Liver (tissue), 9 donors: ENCODE data around the gene RAX2. TPM values are rescaled to one million over a fixed set of nuclear protein-coding genes. Genes with fewer than 3 reads are reported as not detected.
A peak's percentile ranks its signal among the peaks of the same experiment; 100 is the strongest.

Experiments used
- DNase-seq: peaks from one replicate; pipeline ENCODE4 v3.0.0-alpha.2; 2017; ENCODE audit warnings: low spot score
- H3K27ac ChIP-seq, 2 donors: one replicate each; pipeline ENCODE4 v1.7.0; 2013; ENCODE audit warnings: inconsistent platforms in 2 of 2, low read length in 2 of 2, control low read depth in 1 of 2, low read depth in 1 of 2, mild to moderate bottlenecking in 1 of 2
- H3K27me3 ChIP-seq, 4 donors: one replicate each; pipeline versions ENCODE4 v1.6.1 to v1.7.0; 2013; ENCODE audit warnings: low read length in 3 of 4, inconsistent platforms in 1 of 4, mild to moderate bottlenecking in 1 of 4, moderate library complexity in 1 of 4; ENCODE audit not compliant: control insufficient read depth in 4 of 4, insufficient read depth in 4 of 4
- H3K36me3 ChIP-seq, 4 donors: one replicate each; pipeline versions ENCODE4 v1.6.1 to v1.7.0; 2013; ENCODE audit warnings: low read length in 3 of 4, mild to moderate bottlenecking in 3 of 4, low read depth in 1 of 4, moderate library complexity in 1 of 4; ENCODE audit not compliant: control insufficient read depth in 4 of 4, insufficient read depth in 3 of 4
- H3K4me1 ChIP-seq, 4 donors: one replicate each; pipeline versions ENCODE4 v1.6.1 to v1.7.0; 2013; ENCODE audit warnings: low read length in 3 of 4, mild to moderate bottlenecking in 3 of 4, moderate library complexity in 1 of 4; ENCODE audit not compliant: control insufficient read depth in 4 of 4, insufficient read depth in 4 of 4
- H3K4me3 ChIP-seq, 3 donors: one replicate each; pipeline versions ENCODE4 v1.6.1 to v1.7.0; 2013; ENCODE audit warnings: low read length in 3 of 3, control low read depth in 1 of 3, low read depth in 1 of 3, mild to moderate bottlenecking in 1 of 3
- H3K9ac ChIP-seq, 2 donors: one replicate each; pipeline ENCODE4 v1.7.0; 2013; ENCODE audit warnings: low read length in 2 of 2, mild to moderate bottlenecking in 2 of 2, moderate library complexity in 2 of 2, control low read depth in 1 of 2, low read depth in 1 of 2
- H3K9me3 ChIP-seq, 4 donors: one replicate each; pipeline versions ENCODE4 v1.6.1 to v1.7.0; 2013; ENCODE audit warnings: low read length in 3 of 4; ENCODE audit not compliant: control insufficient read depth in 4 of 4
- EGR1 ChIP-seq, 2 donors: IDR thresholded peaks; 2 replicates each; pipeline ENCODE4 v1.6.1; 2016 to 2018; ENCODE audit warnings: antibody characterized with exemption in 2 of 2, low read depth in 2 of 2
- FOXA1 ChIP-seq: IDR thresholded peaks from 2 replicates; pipeline ENCODE4 v1.6.1; 2016; ENCODE audit warnings: antibody characterized with exemption
- FOXA2 ChIP-seq: IDR thresholded peaks from 2 replicates; pipeline ENCODE4 v1.6.1; 2016; ENCODE audit warnings: antibody characterized with exemption
- GABPA ChIP-seq, 2 donors: IDR thresholded peaks in 1 of 2; conservative IDR thresholded peaks in 1 of 2; 2 replicates each; pipeline ENCODE4 v1.6.1; 2016; ENCODE audit warnings: antibody characterized with exemption in 2 of 2, mild to moderate bottlenecking in 1 of 2, moderate library complexity in 1 of 2
- HNF4A ChIP-seq, 2 donors: conservative IDR thresholded peaks; 2 replicates each; pipeline ENCODE4 v1.6.1; 2016; ENCODE audit warnings: antibody characterized with exemption in 2 of 2, mild to moderate bottlenecking in 2 of 2
- HNF4G ChIP-seq: IDR thresholded peaks from 2 replicates; pipeline ENCODE4 v1.6.1; 2016; ENCODE audit warnings: antibody characterized with exemption
- JUND ChIP-seq, 2 donors: IDR thresholded peaks; 2 replicates each; pipeline ENCODE4 v1.6.1; 2016; ENCODE audit warnings: antibody characterized with exemption in 2 of 2
- MAX ChIP-seq: IDR thresholded peaks from 2 replicates; pipeline ENCODE4 v1.6.1; 2016; ENCODE audit warnings: antibody characterized with exemption
- RAD21 ChIP-seq, 2 donors: IDR thresholded peaks; 2 replicates each; pipeline ENCODE4 v1.6.1; 2016; ENCODE audit warnings: antibody characterized with exemption in 2 of 2, mild to moderate bottlenecking in 2 of 2
- RXRA ChIP-seq, 2 donors: IDR thresholded peaks; 2 replicates each; pipeline ENCODE4 v1.6.1; 2017 to 2018; ENCODE audit warnings: antibody characterized with exemption in 2 of 2, mild to moderate bottlenecking in 1 of 2
- SP1 ChIP-seq: IDR thresholded peaks from 2 replicates; pipeline ENCODE4 v1.6.1; 2018; ENCODE audit warnings: antibody characterized with exemption, mild to moderate bottlenecking
- TAF1 ChIP-seq: conservative IDR thresholded peaks from 2 replicates; pipeline ENCODE4 v1.6.1; 2016; ENCODE audit warnings: antibody characterized with exemption, mild to moderate bottlenecking
- YY1 ChIP-seq: IDR thresholded peaks from 2 replicates; pipeline ENCODE4 v1.6.1; 2016; ENCODE audit warnings: antibody characterized with exemption, mild to moderate bottlenecking
- WGBS: extraction: QIAGEN DNeasy Blood & Tissue Kit; methylation state at CpG from one replicate; pipeline ENCODE4 v1.1.7; 2013; 5-methylcytosine and 5-hydroxymethylcytosine counted together
- polyA plus RNA-seq, 2 donors: library from polyadenylated mRNA; stranded (reverse) in 1 of 2; unstranded in 1 of 2; fragments of 200-250 nt in 1 of 2; fragments of >200 nt in 1 of 2; fragmentation: Nextera tagmentation in 1 of 2; extraction: Ambion mirVana in 1 of 2; gene quantifications; one replicate each; pipeline versions ENCODE4 v1.2.1 to v1.2.3, GENCODE V29; 2013 to 2015
- total RNA-seq, 2 donors: library from RNA; depleted of rRNA; stranded (reverse); fragments of >200 nt; gene quantifications; one replicate each; pipeline ENCODE4 v1.2.3, GENCODE V29; 2014
- TF ChIP-seq, protein P1 (sequence below): fragments of 150-350 bp; IDR thresholded peaks from 2 replicates; pipeline ENCODE4 v1.5.1; 2017; ENCODE audit warnings: improper control_type of control experiment, low read depth, low read length; ENCODE audit not compliant: missing input control
- TF ChIP-seq, protein P2 (sequence below): IDR thresholded peaks from 2 replicates; pipeline ENCODE4 v1.6.1; 2016; ENCODE audit warnings: antibody characterized with exemption
- TF ChIP-seq, protein P3 (sequence below): IDR thresholded peaks from 2 replicates; pipeline ENCODE4 v1.6.1; 2016; ENCODE audit warnings: antibody characterized with exemption, mild to moderate bottlenecking
- TF ChIP-seq, protein P4 (sequence below): IDR thresholded peaks from 2 replicates; pipeline ENCODE4 v1.6.1; 2016; ENCODE audit warnings: antibody characterized with exemption
- donor health status: healthy.
- donor health status: healthy.
- donor health status: healthy.
- donor health status: healthy.
- donor health status: healthy.

RAX2 gene
- total and polyA plus RNA-seq, 4 donors: not detected

DNA sequence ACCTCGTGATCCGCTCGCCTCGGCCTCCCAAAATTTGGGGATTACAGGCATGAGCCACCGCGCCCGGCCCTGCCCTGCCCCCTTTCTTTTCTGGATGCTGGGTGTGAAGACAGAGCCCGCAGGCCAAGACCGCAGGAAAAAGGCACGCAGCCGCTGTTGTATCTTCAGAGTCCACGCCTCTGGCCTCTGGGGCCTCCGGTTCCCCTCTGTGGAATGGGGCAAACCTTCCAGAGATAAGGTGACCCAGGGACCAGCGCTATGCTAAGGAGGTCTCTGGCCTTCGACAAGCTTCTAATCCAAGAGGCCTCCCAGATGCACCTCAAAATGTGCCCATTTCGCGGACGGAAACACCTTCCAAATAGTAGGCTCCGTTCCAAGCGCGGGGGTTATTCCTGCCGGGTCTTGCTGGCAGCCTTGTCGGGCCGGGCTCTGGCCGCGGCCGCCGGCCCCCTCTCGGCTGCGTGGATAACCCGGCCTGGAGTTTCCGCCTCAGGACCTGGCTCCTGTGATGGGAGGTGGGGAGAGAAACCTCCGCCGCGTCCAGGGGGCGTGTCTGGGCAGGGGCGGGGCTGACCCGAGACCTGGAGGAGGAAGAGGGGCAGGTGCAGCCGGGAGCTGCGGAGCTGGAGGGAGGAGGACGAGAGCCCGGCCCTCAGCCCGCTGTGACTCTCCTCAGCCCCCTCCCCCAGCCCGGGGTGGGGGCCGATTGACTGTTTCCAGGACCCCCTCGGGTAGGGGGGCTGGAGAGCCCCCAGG is 50.7 kb downstream of the RAX2 start:
- Histone ChIP-seq H3K9ac (no peak overlapping the region), H3K4me3 (peak overlapping the region in 1 of 3 donors; percentile 9), H3K27me3 (no peaks in the 10 kb centered on the region), H3K4me1 (peaks cover 3 to 15% (median 12%) of the 10 kb centered on the region in 4 donors), H3K36me3 (no peaks in the 10 kb centered on the region), H3K27ac (no peak overlapping the region), H3K9me3 (no peaks in the 10 kb centered on the region)
- WGBS: 25% methylated on average over 46 of the region's 46 CpGs
- TF ChIP-seq RAD21 (IDR thresholded peaks at IDR 0.05): peak in 1 of 2 donors; percentile 27
- TF ChIP-seq, protein P1, sequence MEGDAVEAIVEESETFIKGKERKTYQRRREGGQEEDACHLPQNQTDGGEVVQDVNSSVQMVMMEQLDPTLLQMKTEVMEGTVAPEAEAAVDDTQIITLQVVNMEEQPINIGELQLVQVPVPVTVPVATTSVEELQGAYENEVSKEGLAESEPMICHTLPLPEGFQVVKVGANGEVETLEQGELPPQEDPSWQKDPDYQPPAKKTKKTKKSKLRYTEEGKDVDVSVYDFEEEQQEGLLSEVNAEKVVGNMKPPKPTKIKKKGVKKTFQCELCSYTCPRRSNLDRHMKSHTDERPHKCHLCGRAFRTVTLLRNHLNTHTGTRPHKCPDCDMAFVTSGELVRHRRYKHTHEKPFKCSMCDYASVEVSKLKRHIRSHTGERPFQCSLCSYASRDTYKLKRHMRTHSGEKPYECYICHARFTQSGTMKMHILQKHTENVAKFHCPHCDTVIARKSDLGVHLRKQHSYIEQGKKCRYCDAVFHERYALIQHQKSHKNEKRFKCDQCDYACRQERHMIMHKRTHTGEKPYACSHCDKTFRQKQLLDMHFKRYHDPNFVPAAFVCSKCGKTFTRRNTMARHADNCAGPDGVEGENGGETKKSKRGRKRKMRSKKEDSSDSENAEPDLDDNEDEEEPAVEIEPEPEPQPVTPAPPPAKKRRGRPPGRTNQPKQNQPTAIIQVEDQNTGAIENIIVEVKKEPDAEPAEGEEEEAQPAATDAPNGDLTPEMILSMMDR: no peak
- TF ChIP-seq TAF1: no peak
- TF ChIP-seq, protein P2, sequence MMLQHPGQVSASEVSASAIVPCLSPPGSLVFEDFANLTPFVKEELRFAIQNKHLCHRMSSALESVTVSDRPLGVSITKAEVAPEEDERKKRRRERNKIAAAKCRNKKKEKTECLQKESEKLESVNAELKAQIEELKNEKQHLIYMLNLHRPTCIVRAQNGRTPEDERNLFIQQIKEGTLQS: no peak
- TF ChIP-seq, protein P3, sequence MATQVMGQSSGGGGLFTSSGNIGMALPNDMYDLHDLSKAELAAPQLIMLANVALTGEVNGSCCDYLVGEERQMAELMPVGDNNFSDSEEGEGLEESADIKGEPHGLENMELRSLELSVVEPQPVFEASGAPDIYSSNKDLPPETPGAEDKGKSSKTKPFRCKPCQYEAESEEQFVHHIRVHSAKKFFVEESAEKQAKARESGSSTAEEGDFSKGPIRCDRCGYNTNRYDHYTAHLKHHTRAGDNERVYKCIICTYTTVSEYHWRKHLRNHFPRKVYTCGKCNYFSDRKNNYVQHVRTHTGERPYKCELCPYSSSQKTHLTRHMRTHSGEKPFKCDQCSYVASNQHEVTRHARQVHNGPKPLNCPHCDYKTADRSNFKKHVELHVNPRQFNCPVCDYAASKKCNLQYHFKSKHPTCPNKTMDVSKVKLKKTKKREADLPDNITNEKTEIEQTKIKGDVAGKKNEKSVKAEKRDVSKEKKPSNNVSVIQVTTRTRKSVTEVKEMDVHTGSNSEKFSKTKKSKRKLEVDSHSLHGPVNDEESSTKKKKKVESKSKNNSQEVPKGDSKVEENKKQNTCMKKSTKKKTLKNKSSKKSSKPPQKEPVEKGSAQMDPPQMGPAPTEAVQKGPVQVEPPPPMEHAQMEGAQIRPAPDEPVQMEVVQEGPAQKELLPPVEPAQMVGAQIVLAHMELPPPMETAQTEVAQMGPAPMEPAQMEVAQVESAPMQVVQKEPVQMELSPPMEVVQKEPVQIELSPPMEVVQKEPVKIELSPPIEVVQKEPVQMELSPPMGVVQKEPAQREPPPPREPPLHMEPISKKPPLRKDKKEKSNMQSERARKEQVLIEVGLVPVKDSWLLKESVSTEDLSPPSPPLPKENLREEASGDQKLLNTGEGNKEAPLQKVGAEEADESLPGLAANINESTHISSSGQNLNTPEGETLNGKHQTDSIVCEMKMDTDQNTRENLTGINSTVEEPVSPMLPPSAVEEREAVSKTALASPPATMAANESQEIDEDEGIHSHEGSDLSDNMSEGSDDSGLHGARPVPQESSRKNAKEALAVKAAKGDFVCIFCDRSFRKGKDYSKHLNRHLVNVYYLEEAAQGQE: no peak
- peak in 1 of 2 donors; percentile 23 for TF ChIP-seq HNF4A (conservative IDR thresholded peaks at IDR 0.05)
- no peak for TF ChIP-seq FOXA1
- TF ChIP-seq RXRA (IDR thresholded peaks at IDR 0.05): peak in 1 of 2 donors; percentile 16
- TF ChIP-seq JUND (IDR thresholded peaks at IDR 0.05): no peak
- TF ChIP-seq, protein P4, sequence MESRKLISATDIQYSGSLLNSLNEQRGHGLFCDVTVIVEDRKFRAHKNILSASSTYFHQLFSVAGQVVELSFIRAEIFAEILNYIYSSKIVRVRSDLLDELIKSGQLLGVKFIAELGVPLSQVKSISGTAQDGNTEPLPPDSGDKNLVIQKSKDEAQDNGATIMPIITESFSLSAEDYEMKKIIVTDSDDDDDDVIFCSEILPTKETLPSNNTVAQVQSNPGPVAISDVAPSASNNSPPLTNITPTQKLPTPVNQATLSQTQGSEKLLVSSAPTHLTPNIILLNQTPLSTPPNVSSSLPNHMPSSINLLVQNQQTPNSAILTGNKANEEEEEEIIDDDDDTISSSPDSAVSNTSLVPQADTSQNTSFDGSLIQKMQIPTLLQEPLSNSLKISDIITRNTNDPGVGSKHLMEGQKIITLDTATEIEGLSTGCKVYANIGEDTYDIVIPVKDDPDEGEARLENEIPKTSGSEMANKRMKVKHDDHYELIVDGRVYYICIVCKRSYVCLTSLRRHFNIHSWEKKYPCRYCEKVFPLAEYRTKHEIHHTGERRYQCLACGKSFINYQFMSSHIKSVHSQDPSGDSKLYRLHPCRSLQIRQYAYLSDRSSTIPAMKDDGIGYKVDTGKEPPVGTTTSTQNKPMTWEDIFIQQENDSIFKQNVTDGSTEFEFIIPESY: no peak
- TF ChIP-seq HNF4G: no peak
- TF ChIP-seq MAX: no peak
- no peak for TF ChIP-seq FOXA2
- peak; percentile 63 for TF ChIP-seq SP1
- no peak for TF ChIP-seq EGR1 (IDR thresholded peaks at IDR 0.05; ENCODE audit: low read depth in 2 of 2)
- TF ChIP-seq YY1: peak; percentile 61
- TF ChIP-seq GABPA (IDR thresholded peaks at IDR 0.05 in 1 of 2, conservative IDR thresholded peaks at IDR 0.05 in 1 of 2): no peak
- peak; percentile 81 for DNase-seq
